WTC11 (cell line): ENCODE results near the gene SORL1. TPM values are rescaled to one million over a fixed set of nuclear protein-coding genes. Genes with fewer than 3 reads are reported as not detected.
A peak's percentile ranks its signal among the peaks of the same experiment; 100 is the strongest.

Source experiments
- ESRRA ChIP-seq: sonication (generic); formaldehyde crosslinking; IDR thresholded peaks from 2 replicates; pipeline ENCODE4 v1.8.1; 2022; ENCODE audit warnings: mild to moderate bottlenecking, missing genetic modification reagents, borderline replicate concordance
- FOXK1 ChIP-seq: sonication (generic); formaldehyde crosslinking; IDR thresholded peaks from 2 replicates; pipeline ENCODE4 v1.8.0; 2022; ENCODE audit warnings: mild to moderate bottlenecking, moderate library complexity, missing genetic modification reagents
- MYBL2 ChIP-seq: sonication (generic); formaldehyde crosslinking; IDR thresholded peaks from 2 replicates; pipeline ENCODE4 v1.8.1; 2023; ENCODE audit warnings: mild to moderate bottlenecking, moderate library complexity, missing genetic modification reagents
- TEAD4 ChIP-seq: sonication (generic); formaldehyde crosslinking; IDR thresholded peaks from 2 replicates; pipeline ENCODE4 v1.8.0; 2022; ENCODE audit warnings: mild to moderate bottlenecking, missing genetic modification reagents
- ZNF263 ChIP-seq: sonication (generic); formaldehyde crosslinking; IDR thresholded peaks from 2 replicates; pipeline ENCODE4 v1.8.1; 2022; ENCODE audit warnings: low read depth, mild to moderate bottlenecking, moderate library complexity, missing genetic modification reagents
- ZNF317 ChIP-seq: sonication (generic); formaldehyde crosslinking; IDR thresholded peaks from 2 replicates; pipeline ENCODE4 v1.8.1; 2023; ENCODE audit warnings: low read depth, mild to moderate bottlenecking, moderate library complexity, missing genetic modification reagents, borderline replicate concordance
- ZNF416 ChIP-seq: fragments of 250-450 bp; sonication (Bioruptor Pico); IDR thresholded peaks from 2 replicates; pipeline ENCODE4 v1.9.0; 2021; ENCODE audit warnings: mild to moderate bottlenecking, inconsistent platforms
- ZNF423 ChIP-seq: fragments of 250-450 bp; sonication (Bioruptor Pico); IDR thresholded peaks from 2 replicates; pipeline ENCODE4 v2.1.2; 2022; ENCODE audit warnings: mild to moderate bottlenecking, moderate library complexity
- total RNA-seq: library from RNA; stranded (reverse); gene quantifications from 3 replicates; pipeline ENCODE4 v1.2.3, GENCODE V29; 2021
- TF ChIP-seq, protein P1 (sequence below): sonication (generic); formaldehyde crosslinking; IDR thresholded peaks from 2 replicates; pipeline ENCODE4 v1.8.1; 2022; ENCODE audit warnings: mild to moderate bottlenecking, missing genetic modification reagents, moderate library complexity, borderline replicate concordance
- TF ChIP-seq, protein P2 (sequence below): sonication (generic); formaldehyde crosslinking; IDR thresholded peaks from 2 replicates; pipeline ENCODE4 v1.8.1; 2023; ENCODE audit warnings: mild to moderate bottlenecking, moderate library complexity, missing genetic modification reagents
- TF ChIP-seq, protein P3 (sequence below): sonication (generic); formaldehyde crosslinking; IDR thresholded peaks from 2 replicates; pipeline ENCODE4 v1.8.1; 2023; ENCODE audit warnings: mild to moderate bottlenecking, missing genetic modification reagents, moderate library complexity
- TF ChIP-seq, protein P4 (sequence below): fragments of 250-450 bp; sonication (Bioruptor Pico); conservative IDR thresholded peaks from 2 replicates; pipeline ENCODE4 v1.9.0; 2021; ENCODE audit warnings: mild to moderate bottlenecking
- TF ChIP-seq, protein P5 (sequence below): sonication (generic); formaldehyde crosslinking; IDR thresholded peaks from 2 replicates; pipeline ENCODE4 v1.8.0; 2022; ENCODE audit warnings: mild to moderate bottlenecking, missing genetic modification reagents
- TF ChIP-seq, protein P6 (sequence below): fragments of 200-600 bp; IDR thresholded peaks from 2 replicates; pipeline ENCODE4 v1.8.0; 2022; ENCODE audit warnings: antibody characterized with exemption
- TF ChIP-seq, protein P7 (sequence below): sonication (generic); formaldehyde crosslinking; IDR thresholded peaks from 2 replicates; pipeline ENCODE4 v1.8.1; 2023; ENCODE audit warnings: mild to moderate bottlenecking, missing genetic modification reagents, borderline replicate concordance

Gene SORL1
- total RNA-seq, 1 experiment from 2014 or later: 87.1 TPM

DNA sequence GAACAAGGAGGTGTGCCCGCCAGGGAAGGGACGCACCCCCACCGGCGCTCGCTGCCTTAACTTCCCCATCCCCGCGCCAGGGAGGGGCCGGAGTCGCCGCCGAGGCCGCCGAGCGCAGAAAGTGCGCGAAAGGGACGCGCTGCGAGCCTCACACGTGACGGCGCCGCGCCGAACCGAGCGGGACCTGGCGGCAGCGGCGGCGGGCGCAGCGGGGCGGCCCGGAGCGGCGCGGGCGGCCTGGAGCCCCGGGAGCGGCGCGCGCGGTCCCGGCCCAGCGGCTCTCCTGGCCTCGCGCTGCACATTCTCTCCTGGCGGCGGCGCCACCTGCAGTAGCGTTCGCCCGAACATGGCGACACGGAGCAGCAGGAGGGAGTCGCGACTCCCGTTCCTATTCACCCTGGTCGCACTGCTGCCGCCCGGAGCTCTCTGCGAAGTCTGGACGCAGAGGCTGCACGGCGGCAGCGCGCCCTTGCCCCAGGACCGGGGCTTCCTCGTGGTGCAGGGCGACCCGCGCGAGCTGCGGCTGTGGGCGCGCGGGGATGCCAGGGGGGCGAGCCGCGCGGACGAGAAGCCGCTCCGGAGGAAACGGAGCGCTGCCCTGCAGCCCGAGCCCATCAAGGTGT, at the start of gene SORL1 (continued):
- TF ChIP-seq, protein P1, sequence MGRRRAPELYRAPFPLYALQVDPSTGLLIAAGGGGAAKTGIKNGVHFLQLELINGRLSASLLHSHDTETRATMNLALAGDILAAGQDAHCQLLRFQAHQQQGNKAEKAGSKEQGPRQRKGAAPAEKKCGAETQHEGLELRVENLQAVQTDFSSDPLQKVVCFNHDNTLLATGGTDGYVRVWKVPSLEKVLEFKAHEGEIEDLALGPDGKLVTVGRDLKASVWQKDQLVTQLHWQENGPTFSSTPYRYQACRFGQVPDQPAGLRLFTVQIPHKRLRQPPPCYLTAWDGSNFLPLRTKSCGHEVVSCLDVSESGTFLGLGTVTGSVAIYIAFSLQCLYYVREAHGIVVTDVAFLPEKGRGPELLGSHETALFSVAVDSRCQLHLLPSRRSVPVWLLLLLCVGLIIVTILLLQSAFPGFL (CRISPR knock-in tag): no peak
- TF ChIP-seq ZNF423: peak; percentile 12; the same call in 1 of the 2 replicates
- peak; percentile 77; the same call in 1 of the 2 replicates for TF ChIP-seq TEAD4 (CRISPR knock-in tag)
- TF ChIP-seq ZNF416 (CRISPR knock-in tag): no peak
- TF ChIP-seq ZNF263 (CRISPR knock-in tag): no peak
- TF ChIP-seq, protein P2, sequence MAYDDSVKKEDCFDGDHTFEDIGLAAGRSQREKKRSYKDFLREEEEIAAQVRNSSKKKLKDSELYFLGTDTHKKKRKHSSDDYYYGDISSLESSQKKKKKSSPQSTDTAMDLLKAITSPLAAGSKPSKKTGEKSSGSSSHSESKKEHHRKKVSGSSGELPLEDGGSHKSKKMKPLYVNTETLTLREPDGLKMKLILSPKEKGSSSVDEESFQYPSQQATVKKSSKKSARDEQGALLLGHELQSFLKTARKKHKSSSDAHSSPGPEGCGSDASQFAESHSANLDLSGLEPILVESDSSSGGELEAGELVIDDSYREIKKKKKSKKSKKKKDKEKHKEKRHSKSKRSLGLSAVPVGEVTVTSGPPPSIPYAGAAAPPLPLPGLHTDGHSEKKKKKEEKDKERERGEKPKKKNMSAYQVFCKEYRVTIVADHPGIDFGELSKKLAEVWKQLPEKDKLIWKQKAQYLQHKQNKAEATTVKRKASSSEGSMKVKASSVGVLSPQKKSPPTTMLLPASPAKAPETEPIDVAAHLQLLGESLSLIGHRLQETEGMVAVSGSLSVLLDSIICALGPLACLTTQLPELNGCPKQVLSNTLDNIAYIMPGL: peak; percentile 93
- TF ChIP-seq, protein P3, sequence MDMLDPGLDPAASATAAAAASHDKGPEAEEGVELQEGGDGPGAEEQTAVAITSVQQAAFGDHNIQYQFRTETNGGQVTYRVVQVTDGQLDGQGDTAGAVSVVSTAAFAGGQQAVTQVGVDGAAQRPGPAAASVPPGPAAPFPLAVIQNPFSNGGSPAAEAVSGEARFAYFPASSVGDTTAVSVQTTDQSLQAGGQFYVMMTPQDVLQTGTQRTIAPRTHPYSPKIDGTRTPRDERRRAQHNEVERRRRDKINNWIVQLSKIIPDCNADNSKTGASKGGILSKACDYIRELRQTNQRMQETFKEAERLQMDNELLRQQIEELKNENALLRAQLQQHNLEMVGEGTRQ (CRISPR knock-in tag): peak; percentile 77
- TF ChIP-seq, protein P4, sequence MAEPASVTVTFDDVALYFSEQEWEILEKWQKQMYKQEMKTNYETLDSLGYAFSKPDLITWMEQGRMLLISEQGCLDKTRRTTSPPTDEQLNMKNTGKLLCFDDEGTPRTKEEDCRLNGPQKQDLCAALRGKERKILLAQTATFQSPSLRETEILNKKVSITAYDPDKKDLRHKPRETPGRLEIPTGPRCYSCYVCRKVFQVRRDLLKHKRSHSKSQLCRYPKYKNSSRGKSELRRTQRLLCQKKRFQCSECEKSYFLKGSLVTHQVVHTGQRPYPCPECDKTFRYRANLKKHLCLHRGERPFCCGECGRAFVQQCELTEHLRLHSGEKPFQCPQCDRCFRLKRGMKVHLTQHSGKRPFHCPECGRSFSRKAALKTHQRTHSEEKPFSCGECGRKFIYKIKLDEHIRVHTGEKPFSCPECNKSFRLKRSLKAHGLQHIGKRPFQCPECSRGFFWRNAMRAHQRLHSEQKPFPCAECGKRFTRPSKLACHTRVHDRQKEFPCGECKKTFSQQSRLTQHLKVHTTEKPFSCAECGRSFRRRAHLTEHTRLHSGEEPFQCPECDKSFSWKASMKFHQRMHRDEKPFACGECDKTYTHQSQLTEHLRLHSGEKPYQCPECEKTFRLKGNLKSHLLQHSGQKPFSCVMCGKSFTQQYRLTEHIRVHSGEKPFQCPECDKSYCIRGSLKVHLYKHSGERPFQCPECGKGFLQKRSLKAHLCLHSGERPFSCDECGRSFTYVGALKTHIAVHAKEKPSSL (CRISPR knock-in tag): no peak
- peak; percentile 43 for TF ChIP-seq FOXK1
- TF ChIP-seq ESRRA (CRISPR knock-in tag): peak; percentile 88; the same call in 1 of the 2 replicates
- TF ChIP-seq, protein P5, sequence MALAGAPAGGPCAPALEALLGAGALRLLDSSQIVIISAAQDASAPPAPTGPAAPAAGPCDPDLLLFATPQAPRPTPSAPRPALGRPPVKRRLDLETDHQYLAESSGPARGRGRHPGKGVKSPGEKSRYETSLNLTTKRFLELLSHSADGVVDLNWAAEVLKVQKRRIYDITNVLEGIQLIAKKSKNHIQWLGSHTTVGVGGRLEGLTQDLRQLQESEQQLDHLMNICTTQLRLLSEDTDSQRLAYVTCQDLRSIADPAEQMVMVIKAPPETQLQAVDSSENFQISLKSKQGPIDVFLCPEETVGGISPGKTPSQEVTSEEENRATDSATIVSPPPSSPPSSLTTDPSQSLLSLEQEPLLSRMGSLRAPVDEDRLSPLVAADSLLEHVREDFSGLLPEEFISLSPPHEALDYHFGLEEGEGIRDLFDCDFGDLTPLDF (CRISPR knock-in tag): no peak
- TF ChIP-seq, protein P6, sequence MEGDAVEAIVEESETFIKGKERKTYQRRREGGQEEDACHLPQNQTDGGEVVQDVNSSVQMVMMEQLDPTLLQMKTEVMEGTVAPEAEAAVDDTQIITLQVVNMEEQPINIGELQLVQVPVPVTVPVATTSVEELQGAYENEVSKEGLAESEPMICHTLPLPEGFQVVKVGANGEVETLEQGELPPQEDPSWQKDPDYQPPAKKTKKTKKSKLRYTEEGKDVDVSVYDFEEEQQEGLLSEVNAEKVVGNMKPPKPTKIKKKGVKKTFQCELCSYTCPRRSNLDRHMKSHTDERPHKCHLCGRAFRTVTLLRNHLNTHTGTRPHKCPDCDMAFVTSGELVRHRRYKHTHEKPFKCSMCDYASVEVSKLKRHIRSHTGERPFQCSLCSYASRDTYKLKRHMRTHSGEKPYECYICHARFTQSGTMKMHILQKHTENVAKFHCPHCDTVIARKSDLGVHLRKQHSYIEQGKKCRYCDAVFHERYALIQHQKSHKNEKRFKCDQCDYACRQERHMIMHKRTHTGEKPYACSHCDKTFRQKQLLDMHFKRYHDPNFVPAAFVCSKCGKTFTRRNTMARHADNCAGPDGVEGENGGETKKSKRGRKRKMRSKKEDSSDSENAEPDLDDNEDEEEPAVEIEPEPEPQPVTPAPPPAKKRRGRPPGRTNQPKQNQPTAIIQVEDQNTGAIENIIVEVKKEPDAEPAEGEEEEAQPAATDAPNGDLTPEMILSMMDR: peak; percentile 9; the same call in 1 of the 2 replicates
- TF ChIP-seq, protein P7, sequence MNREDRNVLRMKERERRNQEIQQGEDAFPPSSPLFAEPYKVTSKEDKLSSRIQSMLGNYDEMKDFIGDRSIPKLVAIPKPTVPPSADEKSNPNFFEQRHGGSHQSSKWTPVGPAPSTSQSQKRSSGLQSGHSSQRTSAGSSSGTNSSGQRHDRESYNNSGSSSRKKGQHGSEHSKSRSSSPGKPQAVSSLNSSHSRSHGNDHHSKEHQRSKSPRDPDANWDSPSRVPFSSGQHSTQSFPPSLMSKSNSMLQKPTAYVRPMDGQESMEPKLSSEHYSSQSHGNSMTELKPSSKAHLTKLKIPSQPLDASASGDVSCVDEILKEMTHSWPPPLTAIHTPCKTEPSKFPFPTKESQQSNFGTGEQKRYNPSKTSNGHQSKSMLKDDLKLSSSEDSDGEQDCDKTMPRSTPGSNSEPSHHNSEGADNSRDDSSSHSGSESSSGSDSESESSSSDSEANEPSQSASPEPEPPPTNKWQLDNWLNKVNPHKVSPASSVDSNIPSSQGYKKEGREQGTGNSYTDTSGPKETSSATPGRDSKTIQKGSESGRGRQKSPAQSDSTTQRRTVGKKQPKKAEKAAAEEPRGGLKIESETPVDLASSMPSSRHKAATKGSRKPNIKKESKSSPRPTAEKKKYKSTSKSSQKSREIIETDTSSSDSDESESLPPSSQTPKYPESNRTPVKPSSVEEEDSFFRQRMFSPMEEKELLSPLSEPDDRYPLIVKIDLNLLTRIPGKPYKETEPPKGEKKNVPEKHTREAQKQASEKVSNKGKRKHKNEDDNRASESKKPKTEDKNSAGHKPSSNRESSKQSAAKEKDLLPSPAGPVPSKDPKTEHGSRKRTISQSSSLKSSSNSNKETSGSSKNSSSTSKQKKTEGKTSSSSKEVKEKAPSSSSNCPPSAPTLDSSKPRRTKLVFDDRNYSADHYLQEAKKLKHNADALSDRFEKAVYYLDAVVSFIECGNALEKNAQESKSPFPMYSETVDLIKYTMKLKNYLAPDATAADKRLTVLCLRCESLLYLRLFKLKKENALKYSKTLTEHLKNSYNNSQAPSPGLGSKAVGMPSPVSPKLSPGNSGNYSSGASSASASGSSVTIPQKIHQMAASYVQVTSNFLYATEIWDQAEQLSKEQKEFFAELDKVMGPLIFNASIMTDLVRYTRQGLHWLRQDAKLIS (CRISPR knock-in tag): no peak
- TF ChIP-seq MYBL2 (CRISPR knock-in tag): no peak
- TF ChIP-seq ZNF317 (CRISPR knock-in tag): 0 out of 2 replicates have a peak, but pooled peaks have one; percentile 24
